ENCODE data around the gene TRIOBP.

TRIOBP gene

DNA sequence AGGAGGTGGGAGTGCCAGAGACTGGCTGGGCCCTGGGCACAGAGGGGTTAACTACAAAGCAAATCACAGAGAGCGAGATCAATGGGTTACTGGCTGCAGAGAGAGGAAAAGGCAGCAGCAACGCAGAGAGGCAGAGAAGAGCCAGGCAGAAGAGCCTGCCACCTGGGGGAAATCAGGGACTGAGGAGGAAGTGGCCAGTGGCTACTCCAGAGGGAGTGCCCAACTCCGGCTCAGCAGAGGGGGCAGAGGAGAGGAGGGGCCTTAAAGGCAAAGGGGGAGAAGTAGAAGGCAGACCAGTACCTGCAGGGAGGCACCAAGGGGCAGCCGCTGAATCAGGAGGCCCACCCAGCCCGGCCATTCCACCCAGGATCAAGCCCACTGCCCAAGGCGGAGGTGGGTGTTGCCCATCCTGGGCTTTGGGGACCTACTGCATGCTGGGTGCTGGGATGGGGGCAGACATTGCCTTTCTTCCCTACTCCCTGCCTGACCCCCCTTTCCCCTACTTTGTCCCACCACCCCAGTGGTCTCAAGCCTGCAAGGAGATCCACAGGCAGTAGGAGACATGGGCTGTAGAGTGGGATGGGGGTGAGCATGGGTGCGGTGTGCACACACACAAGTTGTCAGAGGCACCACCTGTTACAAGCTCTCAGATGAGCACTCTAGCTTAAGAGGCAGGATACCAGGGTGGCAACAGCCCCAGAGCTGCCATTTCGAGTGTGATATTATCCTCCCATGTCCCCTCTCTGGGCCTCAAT lies 125.4 kb downstream of the TRIOBP start:
- no peak for DNase-seq (ENCODE audit: low read depth in 4 of 4, low spot score in 1 of 4)

DNA sequence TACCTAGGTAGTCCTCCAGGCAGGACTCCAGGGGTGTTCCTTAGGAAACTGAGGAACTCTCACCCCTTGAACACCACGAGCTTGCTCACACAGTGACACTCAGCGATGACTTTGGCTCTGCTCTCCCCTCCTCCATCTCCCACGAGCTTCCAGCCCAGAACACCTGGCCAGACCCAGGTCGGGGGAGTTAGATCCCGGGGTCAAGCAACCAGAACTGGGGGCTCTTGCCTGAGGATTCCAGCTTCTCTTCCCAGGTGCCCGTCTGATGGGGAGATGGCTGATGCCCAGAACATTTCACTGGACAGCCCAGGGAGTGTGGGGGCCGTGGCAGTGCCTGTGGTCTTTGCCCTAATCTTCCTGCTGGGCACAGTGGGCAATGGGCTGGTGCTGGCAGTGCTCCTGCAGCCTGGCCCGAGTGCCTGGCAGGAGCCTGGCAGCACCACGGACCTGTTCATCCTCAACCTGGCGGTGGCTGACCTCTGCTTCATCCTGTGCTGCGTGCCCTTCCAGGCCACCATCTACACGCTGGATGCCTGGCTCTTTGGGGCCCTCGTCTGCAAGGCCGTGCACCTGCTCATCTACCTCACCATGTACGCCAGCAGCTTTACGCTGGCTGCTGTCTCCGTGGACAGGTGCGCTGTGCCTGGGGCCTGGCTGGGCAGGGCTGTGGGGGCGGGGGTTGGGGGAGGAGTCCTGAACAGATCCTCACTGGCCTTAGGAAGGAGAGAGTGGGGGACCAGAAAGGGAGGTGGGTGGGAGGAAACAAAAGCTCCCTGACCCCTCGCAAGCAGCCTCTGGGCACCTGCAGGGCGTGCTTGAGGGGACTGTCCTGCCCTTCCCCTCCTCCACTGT lies 126.5 kb downstream of the TRIOBP start, which contains the start of gene GALR3:
Gene GALR3, plus strand, starts transcription at position 249 of the 852 bp plus-strand sequence. Its CDS starts 25 bp downstream, at position 274.
- DNase-seq (ENCODE audit: low read depth in 4 of 4, low spot score in 1 of 4) = no peak

DNA sequence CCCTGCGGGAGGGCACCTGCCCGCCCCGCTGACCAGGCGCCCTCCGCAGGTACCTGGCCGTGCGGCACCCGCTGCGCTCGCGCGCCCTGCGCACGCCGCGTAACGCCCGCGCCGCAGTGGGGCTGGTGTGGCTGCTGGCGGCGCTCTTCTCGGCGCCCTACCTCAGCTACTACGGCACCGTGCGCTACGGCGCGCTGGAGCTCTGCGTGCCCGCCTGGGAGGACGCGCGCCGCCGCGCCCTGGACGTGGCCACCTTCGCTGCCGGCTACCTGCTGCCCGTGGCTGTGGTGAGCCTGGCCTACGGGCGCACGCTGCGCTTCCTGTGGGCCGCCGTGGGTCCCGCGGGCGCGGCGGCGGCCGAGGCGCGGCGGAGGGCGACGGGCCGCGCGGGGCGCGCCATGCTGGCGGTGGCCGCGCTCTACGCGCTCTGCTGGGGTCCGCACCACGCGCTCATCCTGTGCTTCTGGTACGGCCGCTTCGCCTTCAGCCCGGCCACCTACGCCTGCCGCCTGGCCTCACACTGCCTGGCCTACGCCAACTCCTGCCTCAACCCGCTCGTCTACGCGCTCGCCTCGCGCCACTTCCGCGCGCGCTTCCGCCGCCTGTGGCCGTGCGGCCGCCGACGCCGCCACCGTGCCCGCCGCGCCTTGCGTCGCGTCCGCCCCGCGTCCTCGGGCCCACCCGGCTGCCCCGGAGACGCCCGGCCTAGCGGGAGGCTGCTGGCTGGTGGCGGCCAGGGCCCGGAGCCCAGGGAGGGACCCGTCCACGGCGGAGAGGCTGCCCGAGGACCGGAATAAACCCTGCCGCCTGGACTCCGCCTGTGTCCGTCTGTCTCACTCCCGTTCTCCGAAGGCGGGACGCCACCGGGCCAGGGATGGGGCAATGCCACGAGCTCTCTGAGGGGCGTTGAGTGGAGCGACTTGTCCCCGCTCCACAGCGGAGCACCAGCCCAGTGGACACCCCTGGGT lies 128.1 kb downstream of the TRIOBP start:
- no peak for DNase-seq (ENCODE audit: low read depth in 4 of 4, low spot score in 1 of 4)

Data from stimulated activated CD4-positive, alpha-beta T cell treated with anti-CD3 and anti-CD28 coated beads, Interleukin-1b, Interleukin-23, amount 100 ng/mL, for 24 hours (primary cell).